HG02943 (cell line): ENCODE measurements around the gene MYO7B.

Experiments used
- ATAC-seq: cut with Tn5 transposase; IDR thresholded peaks from one replicate; pipeline ENCODE4 v1.9.1; 2021; ENCODE audit warnings: mild to moderate bottlenecking, low read depth, moderate library complexity; ENCODE audit not compliant: unreplicated experiment

The MYO7B gene

GRCh38 chr2:127671557-127672302 lies 136.2 kb downstream of the MYO7B start:
- no peak for ATAC-seq

DNA sequence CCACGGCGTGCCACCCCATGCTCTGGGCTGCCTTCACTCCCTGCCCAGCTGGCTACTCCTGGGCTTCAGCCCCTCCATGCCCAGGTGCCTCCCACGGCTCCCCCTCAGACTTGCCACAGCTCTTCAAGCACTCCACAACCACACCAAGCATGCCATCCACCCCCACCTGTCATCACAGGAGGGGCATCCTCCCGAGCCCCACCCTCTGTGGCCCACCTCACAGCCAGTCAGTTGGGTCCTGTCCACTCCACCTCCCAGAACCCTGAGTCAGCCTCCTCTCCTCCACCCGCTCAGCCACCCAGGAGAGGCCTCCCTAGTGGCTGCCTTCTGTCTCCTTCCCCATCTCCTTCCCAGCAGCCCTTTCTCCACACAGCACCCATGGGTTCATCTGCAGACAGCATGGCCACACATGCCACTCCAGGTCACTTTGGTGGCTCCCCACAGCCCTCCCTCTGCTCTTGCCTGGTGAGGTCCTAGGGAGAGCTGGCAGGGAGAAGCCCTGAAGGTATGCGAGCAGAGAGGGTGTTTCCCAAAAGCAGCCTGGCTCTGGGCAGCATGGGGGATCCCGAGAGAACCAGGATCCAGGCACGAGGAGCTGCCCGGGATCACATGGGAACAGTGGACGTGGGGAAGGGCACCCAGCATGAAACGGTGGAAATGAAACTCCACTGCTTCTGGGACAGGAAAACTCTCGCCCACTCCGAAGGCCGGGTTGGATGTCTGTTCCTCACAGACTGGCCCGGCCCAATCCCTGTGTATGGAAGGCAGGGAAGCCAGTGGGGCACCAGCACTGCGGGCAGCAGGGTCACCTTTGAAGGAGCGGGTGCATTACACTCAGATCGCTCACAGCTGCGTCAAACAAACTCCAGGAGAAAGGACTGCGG lies 137.1 kb downstream of the MYO7B start:
- no peak for ATAC-seq

DNA sequence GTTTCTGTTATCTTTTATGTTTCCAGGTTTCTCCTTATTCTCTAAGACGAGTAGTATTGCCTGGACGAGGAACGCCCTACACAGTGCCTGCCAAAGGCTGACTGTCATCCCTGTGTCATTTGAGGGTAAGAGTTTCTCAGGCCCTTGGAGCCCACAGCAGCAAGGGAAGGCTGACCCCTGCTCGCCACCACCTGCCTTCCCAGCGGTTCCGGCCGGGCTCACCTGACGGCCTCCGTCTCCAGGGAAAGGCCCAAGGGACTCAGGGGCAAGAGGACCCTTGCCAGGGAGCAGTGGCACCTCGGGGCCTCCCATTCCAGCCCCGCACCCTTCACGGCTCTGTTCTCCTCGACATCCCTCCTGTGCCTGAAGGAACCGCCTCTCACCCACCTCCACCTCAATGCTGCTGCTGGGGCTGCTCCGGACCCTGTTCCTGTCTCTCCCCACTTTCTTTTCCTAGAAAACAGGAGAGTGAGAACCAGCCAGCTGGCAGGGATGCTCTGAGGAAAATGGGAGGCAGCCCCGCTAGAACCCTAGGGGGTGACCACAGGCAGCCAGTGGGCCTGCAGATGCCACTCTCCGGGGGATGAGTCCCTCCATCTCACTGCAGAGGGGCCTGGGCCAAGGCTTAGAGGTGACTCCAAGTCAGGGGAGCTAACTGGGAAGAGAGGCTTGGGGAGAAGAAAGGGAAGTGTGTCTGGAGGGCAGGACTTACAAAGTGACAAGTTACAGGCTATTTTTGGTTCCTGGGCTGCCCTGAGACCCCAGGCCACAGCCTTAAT lies 138.0 kb downstream of the MYO7B start:
- no peak for ATAC-seq

GRCh38 chr2:127674241-127675209 lies 139.0 kb downstream of the MYO7B start:
- ATAC-seq: no peak

DNA sequence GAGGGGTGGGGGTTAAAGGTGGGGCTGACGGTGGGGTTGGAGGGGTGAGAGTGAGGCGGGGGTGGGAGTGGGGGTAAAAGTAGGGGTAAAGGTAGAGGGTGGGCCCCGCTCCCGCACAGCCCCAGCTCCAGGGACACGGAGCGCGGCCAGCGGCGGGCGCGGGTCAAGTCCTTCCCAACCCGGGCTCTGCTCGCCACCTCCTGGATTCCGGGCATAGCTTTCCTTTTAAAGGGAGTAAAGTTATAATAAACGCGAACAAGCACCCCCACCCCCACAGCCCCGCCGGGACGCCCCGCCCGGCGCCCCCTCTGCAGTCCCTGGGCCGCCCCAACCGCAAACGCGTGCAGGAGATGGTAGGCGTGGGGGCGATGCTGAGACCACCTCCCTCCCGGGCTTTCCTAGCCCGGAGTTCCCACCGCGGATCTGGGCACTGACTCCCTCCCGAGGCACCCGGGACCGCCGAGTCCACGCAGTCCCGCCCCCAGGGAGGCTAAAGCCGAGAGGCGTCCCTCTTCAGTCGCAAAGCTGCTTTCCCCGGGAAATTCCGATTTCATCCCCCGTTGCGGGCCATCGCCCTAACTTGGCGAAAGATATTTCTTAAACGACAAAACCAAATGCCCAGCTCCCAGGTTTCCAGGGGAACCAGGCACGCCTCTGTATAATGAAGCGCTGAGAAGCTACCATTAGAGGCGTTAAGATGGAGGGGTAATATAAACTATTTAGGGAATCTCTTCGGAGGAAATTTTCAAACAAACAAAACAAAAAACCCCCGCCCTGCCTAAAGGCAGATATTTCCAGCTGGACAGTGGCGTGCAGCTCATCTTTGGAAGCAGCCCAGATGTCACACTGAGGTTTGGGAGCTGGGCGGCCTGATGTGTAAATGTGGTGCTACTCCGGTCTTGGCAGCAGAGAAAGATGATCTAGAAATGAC lies 140.1 kb downstream of the MYO7B start, which contains the start of gene LIMS2:
Gene LIMS2, minus strand, starts transcription at position 200 of the 931 bp plus-strand sequence. CDS start 506 bp downstream, outside the sequence.
- no peak for ATAC-seq

- ATAC-seq: no peak
Observed at GRCh38 chr2:127676906-127677305, 141.4 kb downstream of the MYO7B start.

- no peak for ATAC-seq
Observed at GRCh38 chr2:127678531-127678930, 143.0 kb downstream of the MYO7B start.

DNA sequence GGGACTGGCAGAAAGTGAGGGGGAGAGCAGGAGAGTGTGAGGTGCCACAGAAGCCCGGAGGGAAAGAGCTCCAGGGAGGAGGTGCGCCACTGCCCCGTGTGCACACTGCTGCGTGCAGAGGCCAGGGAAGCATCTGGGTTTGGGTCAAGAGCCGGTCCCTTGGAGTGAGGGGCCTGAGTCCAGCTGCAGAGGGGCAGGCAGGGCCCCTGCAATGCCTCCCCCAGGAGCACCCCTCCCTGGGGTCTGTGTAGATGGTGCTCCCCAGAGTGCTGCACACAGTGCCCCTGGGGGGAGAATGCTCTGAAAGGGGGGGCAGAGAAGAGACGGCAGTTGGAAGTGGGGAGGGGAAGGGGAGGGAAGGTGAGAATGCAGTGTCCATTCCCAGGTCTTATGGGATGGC lies 143.5 kb downstream of the MYO7B start:
- no peak for ATAC-seq

DNA sequence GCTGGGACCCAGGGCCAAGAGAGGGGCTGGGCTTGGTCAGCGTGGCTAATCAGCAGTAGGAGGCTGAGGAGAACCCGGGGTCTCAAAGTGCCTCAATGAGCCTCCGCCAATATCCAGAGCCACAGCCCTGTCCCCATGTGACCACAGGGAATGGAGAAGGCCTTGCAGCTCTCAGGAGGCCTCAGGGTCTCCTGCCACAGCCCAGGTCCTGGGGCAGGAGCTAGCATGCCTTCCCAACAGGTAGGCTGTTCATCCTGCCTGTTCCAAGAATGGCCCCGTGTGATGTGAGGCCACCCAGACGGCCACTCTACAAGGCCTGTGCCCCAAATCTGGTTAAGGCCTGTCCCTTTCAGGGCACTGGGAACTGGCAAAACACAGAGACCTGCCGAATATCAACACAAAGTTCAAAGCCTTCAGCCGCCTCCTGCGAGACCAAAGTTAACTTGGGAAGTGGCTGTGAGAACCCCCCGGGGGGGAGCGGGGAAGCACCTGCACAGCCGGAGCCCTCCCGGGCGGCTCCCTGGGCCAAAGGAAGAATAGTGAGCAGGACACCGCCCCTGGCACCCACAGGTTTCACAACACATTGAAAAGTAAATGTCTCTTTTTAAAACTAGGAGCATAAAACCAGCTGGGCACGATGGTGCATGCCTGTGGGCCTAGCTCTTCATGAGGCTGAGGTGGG lies 144.3 kb downstream of the MYO7B start:
- ATAC-seq: no peak

GRCh38 chr2:127680706-127681287 lies 145.3 kb downstream of the MYO7B start:
- ATAC-seq: no peak

- no peak for ATAC-seq
Observed at GRCh38 chr2:127681288-127681804, 145.9 kb downstream of the MYO7B start.

DNA sequence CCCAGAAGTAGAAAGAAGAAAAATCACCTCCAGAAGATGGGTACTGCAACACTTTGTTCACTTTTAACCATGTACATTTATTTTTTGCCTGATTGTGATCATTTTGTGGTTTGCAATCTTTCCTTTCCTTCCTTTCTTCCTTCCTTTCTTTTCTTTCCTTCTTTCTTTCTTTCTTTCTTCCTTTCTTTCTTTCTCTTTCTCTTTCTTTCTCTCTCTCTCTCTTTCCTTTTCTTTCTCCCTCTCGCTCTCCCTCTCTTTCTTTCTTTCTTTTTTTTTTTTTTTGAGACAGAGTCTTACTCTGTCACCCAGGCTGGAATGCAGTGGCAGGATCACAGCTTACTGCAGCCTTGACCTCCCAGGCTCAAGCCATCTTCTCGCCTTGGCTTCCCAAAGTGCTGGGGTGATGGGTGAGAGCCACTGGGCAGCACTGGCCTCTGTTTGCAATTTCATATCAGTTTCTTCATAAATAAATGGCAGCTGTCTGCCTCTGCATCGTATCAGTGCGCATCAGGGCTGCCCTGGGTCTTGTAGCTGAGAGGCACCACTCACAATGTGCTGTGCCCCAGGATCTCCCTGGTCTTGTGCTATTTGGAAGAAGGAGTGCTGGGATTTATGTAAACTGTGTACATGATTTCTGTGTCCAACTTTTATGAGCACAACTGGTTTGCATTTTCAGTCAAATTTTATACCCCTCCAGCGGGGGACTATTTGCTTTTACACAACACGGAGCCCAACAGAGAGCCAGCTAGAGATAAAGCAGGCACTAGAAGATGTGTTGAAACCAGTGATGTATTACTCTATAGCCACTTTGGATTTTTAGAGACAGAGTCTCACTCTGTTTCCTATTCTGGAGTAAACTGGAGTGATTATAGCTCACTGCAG lies 146.7 kb downstream of the MYO7B start:
- no peak for ATAC-seq

- ATAC-seq: no peak
Observed at GRCh38 chr2:127683056-127683455, 147.6 kb downstream of the MYO7B start.

GRCh38 chr2:127683757-127684156 lies 148.3 kb downstream of the MYO7B start:
- ATAC-seq: no peak

DNA sequence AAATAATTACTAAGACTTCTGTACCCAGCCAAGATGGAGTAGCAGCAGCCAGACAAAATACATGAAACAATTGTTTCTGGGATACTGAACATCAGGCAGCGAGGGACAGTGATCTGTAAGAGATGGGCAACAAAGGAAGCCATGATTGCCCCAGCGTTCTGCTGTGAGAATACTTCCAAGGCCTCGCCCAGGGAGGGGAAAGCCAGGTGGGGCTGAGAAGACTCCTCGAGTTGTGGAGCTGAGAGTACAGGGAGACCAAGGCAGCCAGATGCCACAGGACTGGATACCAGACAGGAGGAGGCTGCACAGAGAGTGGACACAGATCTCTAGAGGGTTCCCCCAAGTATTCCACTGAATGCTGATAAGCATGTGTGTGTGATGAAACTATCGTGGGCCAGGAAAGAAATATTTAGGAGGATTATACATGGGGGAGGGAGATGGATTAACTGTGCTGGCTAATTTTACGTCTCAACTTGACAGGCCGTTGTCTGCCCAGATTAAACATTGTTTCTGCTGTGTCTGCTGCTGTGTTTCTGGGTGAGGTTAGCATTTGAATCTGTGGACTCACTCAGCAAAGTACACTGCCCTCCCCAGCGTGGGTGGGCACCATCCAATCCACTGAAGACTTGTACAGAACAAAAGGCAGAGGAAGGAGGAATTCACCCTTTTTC lies 150.1 kb downstream of the MYO7B start:
- no peak for ATAC-seq
